Neural progenitor cell (in vitro differentiated cells): ENCODE measurements around the gene DNAJC15. TPM values are rescaled to one million over a fixed set of nuclear protein-coding genes. Genes with fewer than 3 reads are reported as not detected.

Experiments
- DNase-seq: peaks from one replicate; pipeline ENCODE4 v3.0.0-alpha.2; 2016; ENCODE audit warnings: low spot score
- H2AFZ ChIP-seq: fragments of 200-600 bp; sonication (generic); replicated peaks from 2 replicates; pipeline ENCODE4 v1.6.1; 2016; ENCODE audit warnings: antibody characterized with exemption
- H3F3A ChIP-seq: fragments of 200-600 bp; sonication (generic); 2 replicates; pipeline ENCODE4 v1.6.1; 2016; ENCODE audit warnings: antibody characterized with exemption, low read depth
- H3K27ac ChIP-seq: fragments of 200-600 bp; sonication (generic); 2 replicates; pipeline ENCODE4 v1.5.1; 2016; ENCODE audit warnings: mild to moderate bottlenecking
- H3K27me3 ChIP-seq: fragments of 200-600 bp; sonication (generic); 2 replicates; pipeline ENCODE4 v1.6.1; 2016; ENCODE audit warnings: mild to moderate bottlenecking, moderate library complexity
- H3K36me3 ChIP-seq: fragments of 200-600 bp; sonication (generic); 2 replicates; pipeline ENCODE4 v1.5.1; 2016
- H3K4me1 ChIP-seq: fragments of 200-600 bp; sonication (generic); 2 replicates; pipeline ENCODE4 v1.6.1; 2016; ENCODE audit warnings: mixed run types
- H3K4me2 ChIP-seq: fragments of 200-600 bp; sonication (generic); 2 replicates; pipeline ENCODE4 v1.6.1; 2016
- H3K4me3 ChIP-seq: fragments of 200-600 bp; sonication (generic); 2 replicates; pipeline ENCODE4 v1.5.1; 2016
- H3K79me2 ChIP-seq: fragments of 200-600 bp; sonication (generic); 2 replicates; pipeline ENCODE4 v1.6.1; 2016; ENCODE audit warnings: low read depth
- H3K9ac ChIP-seq: fragments of 200-600 bp; sonication (generic); 2 replicates; pipeline ENCODE4 v1.6.1; 2016
- H3K9me3 ChIP-seq: fragments of 200-600 bp; sonication (generic); 2 replicates; pipeline ENCODE4 v1.5.1; 2016; ENCODE audit warnings: low read depth
- H4K20me1 ChIP-seq: fragments of 200-600 bp; sonication (generic); 2 replicates; pipeline ENCODE4 v1.6.1; 2016; ENCODE audit warnings: low read depth
- H3K27ac Mint-ChIP-seq: 3 replicates; pipeline ENCODE4 v1.8.0; 2021; ENCODE audit warnings: mixed read lengths
- H3K27me3 Mint-ChIP-seq: 2 replicates; pipeline ENCODE4 v1.8.0; 2022; ENCODE audit warnings: low read depth, mild to moderate bottlenecking, inconsistent platforms, moderate library complexity, mixed read lengths; ENCODE audit not compliant: insufficient read depth
- H3K36me3 Mint-ChIP-seq: 3 replicates; pipeline ENCODE4 v1.8.0; 2021; ENCODE audit warnings: mixed read lengths
- H3K4me1 Mint-ChIP-seq: 3 replicates; pipeline ENCODE4 v1.8.0; 2021; ENCODE audit warnings: mixed read lengths
- H3K4me3 Mint-ChIP-seq: 3 replicates; pipeline ENCODE4 v1.8.0; 2021; ENCODE audit warnings: mild to moderate bottlenecking, moderate library complexity, mixed read lengths
- H3K9me3 Mint-ChIP-seq: 3 replicates; pipeline ENCODE4 v1.8.0; 2020; ENCODE audit warnings: mixed read lengths
- CTCF ChIP-seq: fragments of 200-600 bp; sonication (generic); IDR thresholded peaks from 2 replicates; pipeline ENCODE4 v1.5.1; 2017; ENCODE audit warnings: antibody characterized with exemption, mild to moderate bottlenecking
- EZH2 ChIP-seq: fragments of 200-600 bp; sonication (generic); IDR thresholded peaks from 2 replicates; pipeline ENCODE4 v1.6.1; 2017; ENCODE audit warnings: antibody characterized with exemption, mild to moderate bottlenecking, moderate library complexity
- EZH2phosphoT487 ChIP-seq: fragments of 200-600 bp; sonication (generic); IDR thresholded peaks from 2 replicates; pipeline ENCODE4 v1.6.1; 2017; ENCODE audit warnings: antibody characterized with exemption
- total RNA-seq: library from RNA; depleted of rRNA; stranded (reverse); fragments of >200 nt; gene quantifications from 2 replicates; pipeline ENCODE4 v1.2.3, GENCODE V29; 2015; ENCODE audit warnings: low replicate concordance

Gene DNAJC15
- total RNA-seq, 1 donor from 2014 or later, result 3.2 TPM

- TF ChIP-seq CTCF (no peak), EZH2 (no peak), EZH2phosphoT487 (no peak)
- Histone ChIP-seq H3K27ac (peak overlapping the region; percentile 56), H4K20me1 (no peaks in the 10 kb centered on the region), H3K36me3 (peaks cover 11% of the 10 kb centered on the region), H3K9me3 (no peaks in the 10 kb centered on the region), H3K4me3 (no peak overlapping the region), H3K27me3 (no peaks in the 10 kb centered on the region), H3F3A (peaks cover 33% of the 10 kb centered on the region), H3K4me2 (peak overlapping the region; percentile 25), H3K79me2 (peaks cover 6% of the 10 kb centered on the region), H3K9ac (no peak overlapping the region), H3K4me1 (peaks cover 54% of the 10 kb centered on the region), H2AFZ (no peak overlapping the region)
- Mint-ChIP-seq H3K9me3 (peaks cover 5% of the 10 kb centered on the region), H3K36me3 (peaks cover 6% of the 10 kb centered on the region), H3K4me1 (peaks cover 25% of the 10 kb centered on the region), H3K27ac (peak overlapping the region; percentile 53), H3K4me3 (no peak overlapping the region), H3K27me3 (peaks cover 2% of the 10 kb centered on the region)
- no peak for DNase-seq
Measured at GRCh38 chr13:43077046-43077445, 53.7 kb downstream of the DNAJC15 start.

DNA sequence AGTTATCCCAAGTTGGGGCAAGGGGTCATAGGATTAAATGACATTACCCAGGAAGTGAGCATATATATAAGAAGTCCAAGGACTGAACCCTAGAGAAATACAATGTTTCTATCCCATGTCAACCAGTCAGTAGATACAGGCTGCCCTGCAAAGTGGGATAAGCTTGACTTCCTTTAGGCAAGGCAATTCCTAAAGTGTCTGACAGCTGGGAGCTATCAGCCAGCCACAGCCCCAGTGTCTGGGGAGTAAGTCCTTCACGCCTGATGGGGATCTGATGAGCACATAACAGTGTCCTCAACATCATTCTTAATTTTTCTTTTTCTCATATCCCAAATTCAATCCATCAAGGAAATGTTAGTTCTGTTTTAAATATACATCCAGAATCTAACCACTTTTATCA lies 54.1 kb downstream of the DNAJC15 start:
- Histone ChIP-seq H3F3A (peaks cover 29% of the 10 kb centered on the region), H2AFZ (no peak overlapping the region), H3K4me3 (no peak overlapping the region), H3K36me3 (peaks cover 11% of the 10 kb centered on the region), H3K4me2 (peak overlapping the region; percentile 25), H3K9me3 (no peaks in the 10 kb centered on the region), H3K27me3 (no peaks in the 10 kb centered on the region), H3K79me2 (peaks cover 6% of the 10 kb centered on the region), H3K4me1 (peaks cover 49% of the 10 kb centered on the region), H3K9ac (no peak overlapping the region), H3K27ac (peak overlapping the region; percentile 56), H4K20me1 (no peaks in the 10 kb centered on the region)
- peak; percentile 43 for DNase-seq
- Mint-ChIP-seq H3K4me3 (no peak overlapping the region), H3K27ac (peak overlapping the region; percentile 42), H3K4me1 (peaks cover 23% of the 10 kb centered on the region), H3K36me3 (peaks cover 4% of the 10 kb centered on the region), H3K27me3 (peaks cover 2% of the 10 kb centered on the region), H3K9me3 (peaks cover 2% of the 10 kb centered on the region)
- no peak for TF ChIP-seq CTCF

DNA sequence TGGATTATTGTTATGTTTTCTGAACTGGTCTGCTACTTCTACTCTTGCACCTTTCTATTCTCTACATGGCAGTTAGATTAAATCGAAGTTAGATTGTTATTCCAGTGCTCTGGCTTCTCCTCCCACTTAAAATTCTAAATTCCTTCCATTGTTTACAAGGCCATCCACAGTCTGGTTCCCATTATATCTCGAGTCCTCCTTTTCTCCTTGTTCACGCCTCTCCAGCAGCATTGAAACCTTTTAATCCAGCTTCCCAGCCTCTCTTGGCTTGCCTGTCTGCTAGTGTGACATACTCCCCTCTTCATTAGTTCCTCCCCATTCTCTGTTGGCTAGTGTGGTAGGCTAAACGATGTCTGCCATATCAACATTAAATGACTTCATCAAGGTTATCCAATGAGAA lies 54.5 kb downstream of the DNAJC15 start:
- no peak overlapping the region for H3K4me3 ChIP-seq
- no peak overlapping the region for H3K4me3 Mint-ChIP-seq
- no peaks in the 10 kb centered on the region for H3K9me3 ChIP-seq
- H3K4me2 ChIP-seq, result peak overlapping the region; percentile 25
- H3K36me3 ChIP-seq, result peaks cover 11% of the 10 kb centered on the region
- H2AFZ ChIP-seq, result no peak overlapping the region
- H3K9ac ChIP-seq, result no peak overlapping the region
- H3K4me1 Mint-ChIP-seq, result peaks cover 23% of the 10 kb centered on the region
- no peaks in the 10 kb centered on the region for H3K27me3 ChIP-seq
- peak overlapping the region; percentile 56 for H3K27ac ChIP-seq
- H3F3A ChIP-seq, result peaks cover 25% of the 10 kb centered on the region
- peaks cover 45% of the 10 kb centered on the region for H3K4me1 ChIP-seq
- peaks cover 3% of the 10 kb centered on the region for H3K79me2 ChIP-seq
- H3K9me3 Mint-ChIP-seq, result peaks cover under 1% of the 10 kb centered on the region
- peaks cover 3% of the 10 kb centered on the region for H3K36me3 Mint-ChIP-seq
- no peaks in the 10 kb centered on the region for H4K20me1 ChIP-seq
- DNase-seq, result peak; percentile 56
- peak overlapping the region; percentile 42 for H3K27ac Mint-ChIP-seq
- H3K27me3 Mint-ChIP-seq, result peaks cover 2% of the 10 kb centered on the region
- TF ChIP-seq EZH2, result no peak
- TF ChIP-seq CTCF, result no peak
- TF ChIP-seq EZH2phosphoT487, result no peak
